ENCODE measurements around the gene LYZL6.

The LYZL6 gene

GRCh38 chr17:35981246-35981645 lies 37.7 kb upstream of the LYZL6 start, which contains the start of gene CCL16:
CCL16 (minus strand) TSS chr17:35981497; CDS start chr17:35981420, 77 bp downstream.
- no peak within 1 kb of the TSS for H3K27ac ChIP-seq
- no peak for TF ChIP-seq CTCF (conservative IDR thresholded peaks at IDR 0.05)

GRCh38 chr17:35978346-35978745 lies 34.8 kb upstream of the LYZL6 start:
- no peak overlapping the region for H3K27ac ChIP-seq
- no peak for TF ChIP-seq CTCF (conservative IDR thresholded peaks at IDR 0.05)

- H3K27ac ChIP-seq, result no peak overlapping the region
- no peak for TF ChIP-seq CTCF (conservative IDR thresholded peaks at IDR 0.05)
Measured at GRCh38 chr17:35977509-35977908, 34.0 kb upstream of the LYZL6 start.

GRCh38 chr17:35973333-35974260 lies 30.1 kb upstream of the LYZL6 start:
- no peak for TF ChIP-seq CTCF (conservative IDR thresholded peaks at IDR 0.05)
- H3K27ac ChIP-seq, result no peak overlapping the region

- no peak for TF ChIP-seq CTCF (conservative IDR thresholded peaks at IDR 0.05)
- no peak overlapping the region for H3K27ac ChIP-seq
Measured at GRCh38 chr17:35972945-35973332, 29.4 kb upstream of the LYZL6 start.

- no peak overlapping the region for H3K27ac ChIP-seq
- no peak for TF ChIP-seq CTCF (conservative IDR thresholded peaks at IDR 0.05)
Measured at GRCh38 chr17:35972535-35972934, 29.0 kb upstream of the LYZL6 start.

- no peak overlapping the region for H3K27ac ChIP-seq
- no peak for TF ChIP-seq CTCF (conservative IDR thresholded peaks at IDR 0.05)
Measured at GRCh38 chr17:35972066-35972465, 28.6 kb upstream of the LYZL6 start.
